ENCODE data around the gene PGLYRP3.

- TF ChIP-seq, protein P1, sequence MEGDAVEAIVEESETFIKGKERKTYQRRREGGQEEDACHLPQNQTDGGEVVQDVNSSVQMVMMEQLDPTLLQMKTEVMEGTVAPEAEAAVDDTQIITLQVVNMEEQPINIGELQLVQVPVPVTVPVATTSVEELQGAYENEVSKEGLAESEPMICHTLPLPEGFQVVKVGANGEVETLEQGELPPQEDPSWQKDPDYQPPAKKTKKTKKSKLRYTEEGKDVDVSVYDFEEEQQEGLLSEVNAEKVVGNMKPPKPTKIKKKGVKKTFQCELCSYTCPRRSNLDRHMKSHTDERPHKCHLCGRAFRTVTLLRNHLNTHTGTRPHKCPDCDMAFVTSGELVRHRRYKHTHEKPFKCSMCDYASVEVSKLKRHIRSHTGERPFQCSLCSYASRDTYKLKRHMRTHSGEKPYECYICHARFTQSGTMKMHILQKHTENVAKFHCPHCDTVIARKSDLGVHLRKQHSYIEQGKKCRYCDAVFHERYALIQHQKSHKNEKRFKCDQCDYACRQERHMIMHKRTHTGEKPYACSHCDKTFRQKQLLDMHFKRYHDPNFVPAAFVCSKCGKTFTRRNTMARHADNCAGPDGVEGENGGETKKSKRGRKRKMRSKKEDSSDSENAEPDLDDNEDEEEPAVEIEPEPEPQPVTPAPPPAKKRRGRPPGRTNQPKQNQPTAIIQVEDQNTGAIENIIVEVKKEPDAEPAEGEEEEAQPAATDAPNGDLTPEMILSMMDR (IDR thresholded peaks at IDR 0.05) = no peak
- no peak for TF ChIP-seq POLR2A (IDR thresholded peaks at IDR 0.05)
Measured at GRCh38 chr1:153350321-153350957, 37.7 kb upstream of the PGLYRP3 start.
